Neural progenitor cell (in vitro differentiated cells): ENCODE measurements around the gene SLC5A5.

Experiments used
- EZH2 ChIP-seq: fragments of 200-600 bp; sonication (generic); IDR thresholded peaks from 2 replicates; pipeline ENCODE4 v1.6.1; 2017; ENCODE audit warnings: antibody characterized with exemption, mild to moderate bottlenecking, moderate library complexity
- EZH2phosphoT487 ChIP-seq: fragments of 200-600 bp; sonication (generic); IDR thresholded peaks from 2 replicates; pipeline ENCODE4 v1.6.1; 2017; ENCODE audit warnings: antibody characterized with exemption
- TF ChIP-seq, protein P1 (sequence below): fragments of 200-600 bp; sonication (generic); IDR thresholded peaks from 2 replicates; pipeline ENCODE4 v1.5.1; 2017; ENCODE audit warnings: antibody characterized with exemption, mild to moderate bottlenecking

DNA sequence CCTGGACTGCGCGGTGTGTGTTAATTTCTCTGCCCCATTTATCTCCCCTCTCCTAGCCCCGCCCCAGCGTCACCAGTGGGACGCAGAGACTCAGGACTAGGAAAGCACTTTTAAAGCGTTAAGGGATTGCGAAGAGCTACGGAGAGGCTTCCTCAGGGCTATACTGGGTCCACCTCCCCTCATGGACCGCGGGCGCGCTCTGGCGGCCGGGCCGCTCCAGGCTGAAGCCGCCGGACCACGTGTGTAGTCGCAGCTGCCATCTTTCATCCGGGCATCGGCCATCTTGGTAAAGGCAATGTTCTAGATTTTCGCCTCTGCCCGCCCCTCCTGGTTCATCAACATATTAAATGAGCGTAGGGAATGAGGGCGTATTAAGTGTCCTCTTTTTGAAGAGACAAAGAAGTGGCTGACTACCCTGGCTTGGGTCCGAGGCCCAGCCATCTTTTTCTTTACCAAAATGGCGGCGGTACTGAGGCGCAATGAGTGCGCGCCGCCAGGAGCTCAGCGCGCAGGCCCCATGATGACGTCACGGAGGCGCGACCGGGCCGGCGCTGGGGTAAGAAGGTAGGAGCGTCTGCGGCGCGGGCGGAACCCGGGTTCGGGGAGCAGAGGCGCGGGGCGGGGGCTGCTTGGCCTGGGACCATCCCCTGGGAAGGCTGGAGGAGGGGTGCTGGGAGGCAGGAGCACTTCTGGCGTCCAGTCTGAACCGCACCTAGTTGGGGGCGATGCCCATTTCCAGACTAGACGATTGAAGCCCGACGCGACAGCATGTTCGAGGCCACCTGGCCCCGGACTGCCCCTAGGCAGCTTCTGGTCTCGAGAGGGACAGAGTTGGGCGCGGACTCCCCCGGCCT, 61.0 kb downstream of the SLC5A5 start, which contains the start of gene CCDC124:
- TF ChIP-seq, protein P1, sequence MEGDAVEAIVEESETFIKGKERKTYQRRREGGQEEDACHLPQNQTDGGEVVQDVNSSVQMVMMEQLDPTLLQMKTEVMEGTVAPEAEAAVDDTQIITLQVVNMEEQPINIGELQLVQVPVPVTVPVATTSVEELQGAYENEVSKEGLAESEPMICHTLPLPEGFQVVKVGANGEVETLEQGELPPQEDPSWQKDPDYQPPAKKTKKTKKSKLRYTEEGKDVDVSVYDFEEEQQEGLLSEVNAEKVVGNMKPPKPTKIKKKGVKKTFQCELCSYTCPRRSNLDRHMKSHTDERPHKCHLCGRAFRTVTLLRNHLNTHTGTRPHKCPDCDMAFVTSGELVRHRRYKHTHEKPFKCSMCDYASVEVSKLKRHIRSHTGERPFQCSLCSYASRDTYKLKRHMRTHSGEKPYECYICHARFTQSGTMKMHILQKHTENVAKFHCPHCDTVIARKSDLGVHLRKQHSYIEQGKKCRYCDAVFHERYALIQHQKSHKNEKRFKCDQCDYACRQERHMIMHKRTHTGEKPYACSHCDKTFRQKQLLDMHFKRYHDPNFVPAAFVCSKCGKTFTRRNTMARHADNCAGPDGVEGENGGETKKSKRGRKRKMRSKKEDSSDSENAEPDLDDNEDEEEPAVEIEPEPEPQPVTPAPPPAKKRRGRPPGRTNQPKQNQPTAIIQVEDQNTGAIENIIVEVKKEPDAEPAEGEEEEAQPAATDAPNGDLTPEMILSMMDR, result peak; percentile 96
- TF ChIP-seq EZH2, result no peak
- TF ChIP-seq EZH2phosphoT487, result no peak
